T-helper 9 cell (primary cell): ENCODE results near the gene ARMH3.

Experiments used
- DNase-seq: peaks from one replicate; pipeline ENCODE4 v3.0.0-alpha.2; 2020

ARMH3 gene

GRCh38 chr10:101974091-101974971 is 81.6 kb downstream of the ARMH3 start:
- no peak for DNase-seq

DNA sequence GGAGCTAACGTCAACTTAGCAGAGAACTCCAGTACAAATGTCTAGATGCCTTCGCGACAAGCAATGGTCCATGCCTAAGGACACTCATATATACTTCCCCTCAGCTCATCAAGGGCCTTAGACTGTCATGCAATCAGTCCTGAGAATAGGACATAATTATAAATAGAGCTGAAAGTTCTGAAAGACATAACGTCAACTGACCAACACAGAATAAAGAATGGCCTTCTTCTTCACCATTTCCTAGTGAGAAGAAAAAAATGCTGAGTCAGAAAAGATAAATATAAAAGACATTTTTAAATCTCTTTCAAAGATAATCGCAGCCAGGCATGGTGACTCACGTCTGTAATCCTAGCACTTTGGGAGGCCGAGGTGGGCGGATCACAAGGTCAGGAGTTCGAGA is 83.2 kb downstream of the ARMH3 start:
- no peak for DNase-seq

DNA sequence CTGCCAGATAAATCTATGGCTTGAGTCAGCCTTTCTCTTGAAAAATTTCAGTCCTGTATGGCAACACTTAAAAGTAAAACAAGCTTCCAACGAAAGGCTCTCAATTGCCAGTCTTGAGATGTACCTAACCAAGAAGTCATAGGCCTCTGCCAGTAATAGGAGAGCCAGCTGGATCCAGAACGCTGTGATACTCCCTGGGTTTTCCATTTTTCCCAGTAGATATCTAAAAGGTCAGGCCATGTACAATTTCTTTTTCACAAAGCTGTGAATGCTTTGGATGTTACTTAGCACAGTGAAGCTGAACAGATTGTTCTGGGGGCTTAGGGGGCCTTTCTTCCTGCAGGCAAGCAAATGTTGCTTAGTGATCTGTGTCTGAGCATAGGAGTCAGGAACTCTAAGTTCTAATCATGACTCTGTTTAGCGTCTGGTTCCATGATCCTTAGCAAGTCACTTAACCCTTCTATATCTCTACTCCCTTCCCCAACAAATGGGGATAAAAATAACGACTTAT is 86.5 kb downstream of the ARMH3 start:
- DNase-seq: no peak

DNA sequence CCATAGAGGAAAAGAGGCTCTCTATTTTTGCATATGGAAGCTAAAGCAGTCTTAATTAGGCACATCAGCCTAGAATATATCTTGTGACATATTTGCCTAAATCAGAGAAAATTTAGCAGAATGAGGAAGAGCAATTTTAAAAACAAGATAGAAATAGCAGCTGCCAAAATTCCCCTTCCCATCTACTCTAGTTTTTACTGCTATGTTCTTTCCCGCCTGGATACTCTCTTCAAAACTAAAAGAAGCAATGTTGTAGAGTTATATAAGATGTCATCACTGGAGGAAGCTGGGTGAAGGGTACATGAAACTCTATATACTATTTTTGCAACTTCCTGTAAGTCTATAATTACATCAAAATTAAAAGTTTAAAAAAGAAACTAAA is 87.0 kb downstream of the ARMH3 start:
- DNase-seq: no peak

GRCh38 chr10:101968286-101968939 is 87.6 kb downstream of the ARMH3 start:
- no peak for DNase-seq

- no peak for DNase-seq
Measured at GRCh38 chr10:101967713-101968112, 88.3 kb downstream of the ARMH3 start.

DNA sequence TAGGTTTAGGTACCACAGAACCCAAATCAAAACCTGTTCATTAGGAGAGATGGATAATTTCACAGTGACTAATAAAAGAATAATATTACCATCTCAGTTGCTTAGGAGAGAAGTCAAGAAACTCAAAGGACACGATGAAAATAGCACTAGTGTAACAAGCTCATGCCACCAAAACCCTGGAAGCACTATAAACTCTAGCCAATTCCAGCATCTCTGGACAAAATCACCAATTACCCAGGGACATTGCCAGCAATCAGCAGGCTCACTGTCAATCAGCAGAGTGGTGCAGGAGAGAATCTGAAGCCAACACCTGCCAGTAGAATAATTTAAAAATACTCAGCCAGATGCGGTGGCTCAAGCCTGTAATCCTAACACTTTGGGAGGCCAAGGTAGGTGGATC is 88.9 kb downstream of the ARMH3 start:
- no peak for DNase-seq

DNA sequence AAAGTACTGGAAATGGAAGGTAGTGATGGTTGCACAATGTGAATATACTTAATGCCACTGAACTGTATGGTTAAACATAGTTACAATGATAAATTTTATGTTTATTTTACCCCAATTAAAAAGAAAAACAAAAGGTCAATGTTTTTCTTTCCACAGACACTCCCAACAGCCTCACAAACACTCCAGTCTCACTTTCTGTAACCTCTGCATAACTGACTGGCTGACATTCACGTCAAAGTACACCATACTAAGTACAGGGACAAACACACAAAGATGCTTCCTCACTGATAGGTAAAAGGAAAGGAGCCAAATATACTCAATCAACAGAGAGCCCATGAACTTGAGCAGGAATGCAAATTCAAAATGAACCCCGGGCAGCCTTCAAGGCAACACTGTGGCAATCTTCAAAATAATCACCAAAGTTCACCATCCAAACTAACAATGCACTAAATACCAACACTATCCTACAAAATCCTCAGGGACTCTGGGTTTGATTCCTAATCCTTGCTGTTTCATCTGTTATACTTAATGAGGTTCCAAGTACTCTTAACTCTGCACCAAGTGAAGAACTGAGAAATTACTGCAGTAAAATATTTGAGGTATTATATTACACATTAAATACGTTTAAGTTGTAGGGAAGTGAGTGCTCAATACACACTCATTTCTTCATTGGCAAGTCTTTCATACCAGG is 90.8 kb downstream of the ARMH3 start:
- no peak for DNase-seq

DNA sequence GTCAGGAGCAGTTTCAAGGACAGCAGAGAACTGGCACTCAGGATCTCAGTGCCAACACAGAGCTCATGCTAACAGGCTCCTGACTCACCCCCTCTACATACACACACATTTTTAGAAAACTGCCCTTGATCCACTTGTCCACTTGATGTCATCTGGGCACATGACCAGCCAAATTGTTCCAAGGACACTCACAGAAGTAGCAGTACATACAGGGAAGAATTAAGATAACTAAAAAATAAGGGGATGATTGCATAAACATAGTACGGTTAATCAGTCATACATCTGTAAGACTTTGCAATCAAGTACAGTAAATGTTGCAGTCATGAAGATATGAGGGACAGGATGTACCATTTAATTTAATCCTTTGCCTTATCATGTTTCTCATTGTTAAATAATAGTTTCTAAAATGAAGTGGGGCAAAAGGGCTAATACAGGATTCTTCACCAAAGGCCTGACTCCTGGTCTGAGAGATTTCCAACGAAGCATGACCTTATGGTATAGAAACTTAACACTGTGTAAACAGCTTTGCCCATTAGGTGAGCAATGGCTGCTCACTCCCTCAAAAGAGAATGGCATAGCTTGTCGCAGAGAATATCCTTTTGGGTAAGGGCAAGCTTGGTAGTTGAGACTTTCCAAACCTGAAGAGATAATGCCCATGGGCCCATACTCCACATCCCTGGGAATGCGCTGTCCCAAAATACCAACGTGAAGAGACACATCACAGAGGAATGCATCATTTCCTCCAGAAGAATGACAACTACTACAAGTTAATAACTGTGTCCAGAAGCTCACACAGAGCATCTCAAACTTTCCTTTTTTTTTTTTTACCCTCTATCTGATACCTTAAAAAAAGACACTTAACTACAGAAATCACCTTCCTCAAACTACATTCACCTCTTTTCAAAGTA is 94.1 kb downstream of the ARMH3 start:
- DNase-seq: no peak

GRCh38 chr10:101960879-101961395 is 95.0 kb downstream of the ARMH3 start:
- DNase-seq: no peak

- DNase-seq: no peak
Measured at GRCh38 chr10:101959346-101959916, 96.5 kb downstream of the ARMH3 start.

DNA sequence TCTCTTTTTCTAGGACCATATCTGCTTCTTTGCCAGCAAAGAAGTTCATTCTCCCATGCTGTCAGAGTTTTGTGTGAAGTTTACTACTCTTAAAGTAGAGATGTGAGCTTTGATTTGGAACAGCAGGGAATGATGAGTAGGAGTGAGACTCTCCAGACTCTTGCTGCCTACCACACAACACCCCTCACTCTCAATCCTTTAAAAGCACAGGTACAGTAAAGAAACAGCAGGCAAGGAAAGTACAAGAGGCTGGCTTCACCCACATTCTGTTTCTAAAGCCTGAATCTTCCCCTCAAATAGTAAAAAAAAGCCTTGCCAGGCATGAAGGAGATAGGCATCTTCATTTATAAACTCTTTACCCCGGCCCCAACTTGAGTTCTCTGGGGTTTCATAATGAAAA is 97.3 kb downstream of the ARMH3 start:
- no peak for DNase-seq

GRCh38 chr10:101956898-101957297 is 99.1 kb downstream of the ARMH3 start:
- DNase-seq: no peak

DNA sequence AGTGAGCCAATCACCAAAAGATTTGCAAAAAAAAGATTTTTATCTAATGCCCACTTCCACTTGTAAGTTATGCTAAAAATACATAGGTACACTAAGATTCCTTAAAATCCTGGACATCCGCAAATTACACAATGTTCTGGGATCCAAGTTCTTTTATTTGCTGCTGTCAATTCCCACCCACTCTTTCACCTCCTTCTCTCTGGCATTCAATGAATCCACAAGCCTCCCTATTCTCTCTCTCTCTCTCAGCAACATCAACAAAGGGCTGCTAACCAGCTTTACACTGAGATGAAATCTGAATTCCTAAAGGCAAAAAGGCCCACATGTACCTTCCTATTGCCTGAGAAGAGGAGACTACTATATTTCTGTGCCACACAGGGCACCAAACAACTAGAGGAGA is 99.9 kb downstream of the ARMH3 start:
- no peak for DNase-seq

DNA sequence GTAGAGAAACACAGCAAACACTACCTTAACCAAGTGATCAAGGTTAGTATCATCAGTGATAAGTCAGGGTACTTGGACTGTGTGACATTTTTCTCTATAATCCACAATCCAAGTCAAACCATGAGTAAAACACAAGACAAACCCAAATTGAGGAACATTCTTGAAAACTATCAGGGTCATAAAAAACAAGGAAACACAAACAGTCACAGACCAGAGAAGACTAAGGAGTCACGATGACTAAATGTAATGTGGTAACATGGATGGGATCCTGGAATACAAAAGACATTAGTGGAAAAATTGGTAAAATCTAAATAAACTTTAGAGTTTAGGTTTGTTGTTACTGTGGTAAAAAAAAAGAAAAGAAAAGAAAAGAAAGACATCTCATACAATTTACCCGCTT is 103.8 kb downstream of the ARMH3 start:
- DNase-seq: no peak

DNA sequence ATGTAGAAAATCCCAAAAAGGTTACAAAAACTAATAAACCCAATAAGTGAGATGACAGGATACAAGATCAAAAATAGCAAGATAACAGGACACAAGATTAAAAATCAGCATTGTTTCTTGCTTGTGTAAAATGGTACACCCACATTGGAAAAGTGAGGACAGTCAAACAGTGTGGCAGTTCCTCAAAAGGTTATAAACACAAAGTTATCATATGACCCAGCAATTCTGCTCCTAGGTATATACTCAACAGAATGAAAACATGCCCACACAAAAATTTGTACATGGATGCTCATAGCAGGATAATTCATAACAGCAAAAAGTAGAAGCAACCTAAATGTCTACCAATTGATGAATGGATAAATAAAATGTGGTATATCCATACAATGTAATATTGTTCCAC is 105.8 kb downstream of the ARMH3 start:
- DNase-seq: no peak

DNA sequence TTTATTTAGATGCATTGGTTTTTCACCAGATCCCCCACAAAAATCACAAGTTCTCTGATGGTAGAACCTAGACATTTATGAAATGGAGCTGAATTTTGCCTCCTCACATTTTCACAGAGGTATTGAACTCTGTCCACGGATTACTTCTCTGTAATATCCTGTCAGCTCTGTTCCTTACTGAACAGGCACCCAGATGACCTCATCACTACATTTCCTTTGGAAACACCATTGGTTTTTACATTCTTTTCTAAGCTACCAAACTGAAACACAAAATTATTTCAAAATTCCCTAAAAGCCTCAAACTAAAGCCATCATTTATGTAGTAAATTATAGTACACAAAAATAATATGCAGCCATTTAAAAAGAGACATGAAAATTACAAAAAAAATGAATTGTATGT is 114.1 kb downstream of the ARMH3 start:
- no peak for DNase-seq

- DNase-seq: no peak
Measured at GRCh38 chr10:101940916-101941315, 115.1 kb downstream of the ARMH3 start.

DNA sequence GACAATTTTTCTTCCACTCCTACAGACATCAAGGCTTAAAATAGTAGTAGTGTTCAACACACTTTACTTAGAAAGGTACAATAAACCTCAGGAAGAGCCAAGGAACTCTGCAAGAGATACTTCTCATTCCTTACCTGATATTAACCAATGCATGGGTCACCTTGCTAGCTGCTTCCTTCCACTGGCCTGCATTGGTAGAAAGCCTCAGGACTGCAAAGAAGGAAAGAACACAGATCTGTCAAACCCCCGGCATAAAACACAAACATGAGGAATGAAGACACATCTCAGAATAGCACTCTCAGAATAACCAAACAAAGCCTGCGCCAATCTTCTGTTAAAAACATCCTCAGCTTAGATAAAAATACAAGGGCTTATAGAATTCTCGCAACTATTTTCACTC is 116.2 kb downstream of the ARMH3 start:
- DNase-seq: no peak

DNA sequence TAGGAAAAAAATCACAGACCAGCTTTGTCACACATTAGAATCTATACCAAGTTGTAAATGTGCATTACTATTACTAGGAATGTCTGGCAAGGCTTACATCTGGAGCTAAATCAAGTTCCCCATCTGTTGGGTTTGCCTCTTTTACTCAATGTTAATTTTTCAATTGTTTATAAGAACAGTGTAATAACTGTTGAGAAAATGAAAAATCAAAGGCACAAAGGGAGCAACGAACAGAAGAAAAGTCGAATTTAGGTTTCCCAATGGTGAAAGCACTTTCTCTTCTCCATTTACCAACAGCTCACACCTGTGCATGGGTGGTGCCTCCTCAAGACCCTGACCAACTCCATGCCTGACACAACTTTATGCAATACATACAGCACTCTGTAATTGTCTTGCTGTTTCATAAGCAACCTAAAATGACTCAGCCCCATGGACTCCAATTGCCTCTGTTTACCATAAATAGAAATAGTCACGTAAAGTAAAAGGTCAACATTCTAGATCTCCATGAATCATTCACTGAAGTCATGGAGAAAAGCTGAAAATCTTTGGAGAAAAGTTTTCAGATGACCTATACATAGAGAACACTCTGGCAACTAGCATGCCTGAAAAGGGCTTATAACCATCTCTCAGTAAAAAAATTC is 116.8 kb downstream of the ARMH3 start:
- no peak for DNase-seq

GRCh38 chr10:101938305-101939007 is 117.5 kb downstream of the ARMH3 start:
- no peak for DNase-seq
